NB4 (cell line): ENCODE measurements around the gene ZFHX2.

Source experiments
- CTCF ChIP-seq: IDR thresholded peaks from one replicate; pipeline ENCODE4 v1.5.1; 2012; ENCODE audit warnings: low read depth, low read length
- MAX ChIP-seq: IDR thresholded peaks from 2 replicates; pipeline ENCODE4 v1.6.1; 2011; ENCODE audit warnings: low read depth, low read length
- MYC ChIP-seq: IDR thresholded peaks from 2 replicates; pipeline ENCODE4 v1.6.1; 2011; ENCODE audit warnings: low read depth, low read length

- TF ChIP-seq CTCF (no peak), MAX (no peak), MYC (no peak)
Observed at GRCh38 chr14:23531391-23531790, 20.2 kb downstream of the ZFHX2 start.
